ENCODE measurements around the gene PAX2. TPM values are rescaled to one million over a fixed set of nuclear protein-coding genes. Genes with fewer than 3 reads are reported as not detected.
A peak's percentile ranks its signal among the peaks of the same experiment; 100 is the strongest.

The PAX2 gene
- total RNA-seq, 1 donor from 2014 or later = not detected

DNA sequence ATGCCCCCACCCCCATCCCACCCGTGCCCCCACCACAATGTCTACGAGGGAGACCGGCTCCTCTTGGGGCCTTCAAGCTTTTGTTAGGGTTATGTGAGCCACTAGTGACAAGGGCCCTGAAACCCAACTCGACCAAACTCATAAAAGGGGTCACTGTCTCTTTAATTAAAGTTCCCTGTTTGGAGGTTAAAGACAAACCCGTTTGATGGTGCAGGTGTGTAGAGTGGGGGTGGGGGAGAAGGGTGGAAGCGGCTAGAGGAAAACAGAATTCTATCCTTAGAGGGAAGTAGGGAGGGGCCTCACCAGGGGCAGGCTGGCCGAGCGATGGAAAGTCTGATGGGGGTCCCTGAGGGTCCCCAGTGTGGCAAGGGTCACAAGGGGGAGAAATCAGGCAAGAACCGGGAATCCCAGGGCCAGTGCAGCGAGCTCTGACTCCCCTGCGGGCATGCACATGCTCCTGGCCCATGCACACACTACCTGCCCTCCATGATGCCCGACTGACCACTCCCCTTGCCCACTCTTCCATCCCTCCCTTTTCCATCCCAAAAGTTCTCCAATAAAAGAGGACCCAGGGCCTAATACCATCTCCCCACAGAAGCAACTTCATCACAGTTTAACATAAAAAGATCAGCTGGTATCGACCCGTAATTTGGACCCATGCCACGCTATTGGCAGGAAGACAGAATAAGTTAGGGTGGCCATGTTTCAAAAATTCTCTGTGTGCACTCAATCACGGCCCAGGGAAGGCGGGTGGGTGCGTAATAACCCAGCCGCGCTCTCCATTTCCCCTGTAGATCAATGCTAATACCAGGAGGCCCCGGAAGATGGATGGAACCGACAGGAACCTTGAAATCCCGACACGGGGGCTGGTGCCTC lies 131.4 kb downstream of the PAX2 start:
- Mint-ChIP-seq H3K36me3 (ENCODE audit: unreplicated experiment) (no peaks in the 10 kb centered on the region), H3K9me3 (ENCODE audit: unreplicated experiment) (peaks cover 4% of the 10 kb centered on the region), H3K4me3 (ENCODE audit: unreplicated experiment) (no peak overlapping the region), H3K27ac (ENCODE audit: unreplicated experiment) (no peak overlapping the region), H3K4me1 (ENCODE audit: low read depth, unreplicated experiment) (peaks cover 10% of the 10 kb centered on the region), H3K27me3 (ENCODE audit: unreplicated experiment) (peaks cover 10% of the 10 kb centered on the region)
- TF ChIP-seq, protein P1, sequence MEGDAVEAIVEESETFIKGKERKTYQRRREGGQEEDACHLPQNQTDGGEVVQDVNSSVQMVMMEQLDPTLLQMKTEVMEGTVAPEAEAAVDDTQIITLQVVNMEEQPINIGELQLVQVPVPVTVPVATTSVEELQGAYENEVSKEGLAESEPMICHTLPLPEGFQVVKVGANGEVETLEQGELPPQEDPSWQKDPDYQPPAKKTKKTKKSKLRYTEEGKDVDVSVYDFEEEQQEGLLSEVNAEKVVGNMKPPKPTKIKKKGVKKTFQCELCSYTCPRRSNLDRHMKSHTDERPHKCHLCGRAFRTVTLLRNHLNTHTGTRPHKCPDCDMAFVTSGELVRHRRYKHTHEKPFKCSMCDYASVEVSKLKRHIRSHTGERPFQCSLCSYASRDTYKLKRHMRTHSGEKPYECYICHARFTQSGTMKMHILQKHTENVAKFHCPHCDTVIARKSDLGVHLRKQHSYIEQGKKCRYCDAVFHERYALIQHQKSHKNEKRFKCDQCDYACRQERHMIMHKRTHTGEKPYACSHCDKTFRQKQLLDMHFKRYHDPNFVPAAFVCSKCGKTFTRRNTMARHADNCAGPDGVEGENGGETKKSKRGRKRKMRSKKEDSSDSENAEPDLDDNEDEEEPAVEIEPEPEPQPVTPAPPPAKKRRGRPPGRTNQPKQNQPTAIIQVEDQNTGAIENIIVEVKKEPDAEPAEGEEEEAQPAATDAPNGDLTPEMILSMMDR (IDR thresholded peaks at IDR 0.05; ENCODE audit: partially characterized antibody, unreplicated experiment) = no peak
- DNase-seq = no peak

DNA sequence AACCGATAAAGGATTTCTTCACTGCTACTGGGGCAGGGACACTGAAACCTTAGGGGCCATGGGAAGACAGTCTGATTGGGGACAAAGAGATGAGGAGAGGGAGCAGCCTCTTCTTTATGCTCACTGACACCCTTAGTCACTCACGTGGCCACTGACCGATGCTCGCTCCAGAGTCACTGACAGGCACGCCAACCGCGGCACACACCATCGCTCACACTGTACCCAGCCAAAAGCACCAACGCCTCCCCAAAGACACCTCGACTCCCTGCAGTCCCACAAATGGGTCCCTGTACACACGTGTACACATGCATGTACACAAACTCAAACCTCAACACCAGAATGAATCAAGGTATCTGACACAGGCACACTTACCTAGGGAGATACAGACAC lies 132.1 kb downstream of the PAX2 start:
- no peak for DNase-seq
- H3K27me3 Mint-ChIP-seq (ENCODE audit: unreplicated experiment) = peaks cover 12% of the 10 kb centered on the region

DNA sequence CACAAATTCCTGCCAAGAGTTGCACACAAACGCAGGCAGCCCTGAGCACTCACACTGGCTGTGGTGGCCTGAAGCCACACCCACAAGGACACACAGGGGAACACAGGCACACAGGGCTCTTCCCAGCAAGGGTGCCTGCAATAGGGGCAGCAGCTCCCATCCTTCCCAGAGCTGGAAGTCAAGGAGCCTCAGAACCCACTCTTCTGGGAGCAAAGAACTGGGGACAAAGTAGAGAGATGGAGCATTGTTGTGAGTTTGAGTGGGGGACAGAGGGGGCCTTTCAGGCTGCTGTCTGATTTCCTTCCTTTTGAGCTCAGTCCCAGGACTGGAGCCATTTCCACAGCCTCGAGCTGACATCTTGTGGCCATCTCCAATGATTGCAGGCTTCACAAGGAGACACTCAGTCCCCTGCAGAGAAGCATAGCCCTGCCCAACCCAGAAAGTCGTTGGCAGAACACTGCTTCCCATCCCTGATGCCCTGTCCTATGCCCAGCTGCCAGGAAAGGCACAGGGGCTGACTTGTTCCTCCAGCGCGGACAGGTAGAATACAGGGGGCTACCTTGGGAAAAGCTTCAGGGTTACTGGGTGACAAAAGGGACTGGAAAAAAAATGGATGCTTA lies 133.0 kb downstream of the PAX2 start:
- Mint-ChIP-seq H3K4me3 (ENCODE audit: unreplicated experiment) (no peak overlapping the region), H3K9me3 (ENCODE audit: unreplicated experiment) (peaks cover 3% of the 10 kb centered on the region), H3K4me1 (ENCODE audit: low read depth, unreplicated experiment) (peaks cover 20% of the 10 kb centered on the region), H3K36me3 (ENCODE audit: unreplicated experiment) (no peaks in the 10 kb centered on the region), H3K27ac (ENCODE audit: unreplicated experiment) (peak overlapping the region; percentile 56), H3K27me3 (ENCODE audit: unreplicated experiment) (peaks cover 13% of the 10 kb centered on the region)
- TF ChIP-seq, protein P1 (IDR thresholded peaks at IDR 0.05; ENCODE audit: partially characterized antibody, unreplicated experiment) = peak; percentile 61
- DNase-seq = peak; percentile 72

More for the DNA sequence above, 132.1 kb downstream of the PAX2 start:
- TF ChIP-seq, protein P1 (IDR thresholded peaks at IDR 0.05; ENCODE audit: partially characterized antibody, unreplicated experiment) = no peak
- H3K36me3 Mint-ChIP-seq (ENCODE audit: unreplicated experiment) = no peaks in the 10 kb centered on the region
- H3K4me1 Mint-ChIP-seq (ENCODE audit: low read depth, unreplicated experiment) = peaks cover 16% of the 10 kb centered on the region
- no peak overlapping the region for H3K27ac Mint-ChIP-seq (ENCODE audit: unreplicated experiment)
- peaks cover 4% of the 10 kb centered on the region for H3K9me3 Mint-ChIP-seq (ENCODE audit: unreplicated experiment)
- no peak overlapping the region for H3K4me3 Mint-ChIP-seq (ENCODE audit: unreplicated experiment)

Other genes starting within 250 kb of the PAX2 start
- 22.3 TPM for gene SEC31B, start 225.7 kb upstream of the PAX2 start, total RNA-seq (ENCODE audit: unreplicated experiment)
- gene NDUFB8, start 215.7 kb upstream of the PAX2 start, total RNA-seq (ENCODE audit: unreplicated experiment) = 284 TPM
- gene HIF1AN, start 209.6 kb upstream of the PAX2 start, total RNA-seq (ENCODE audit: unreplicated experiment) = 49.6 TPM
- 35.9 TPM for gene SLF2, start 167.4 kb downstream of the PAX2 start, total RNA-seq (ENCODE audit: unreplicated experiment)
- gene SEMA4G, start 223.9 kb downstream of the PAX2 start, total RNA-seq (ENCODE audit: unreplicated experiment) = 46.9 TPM
- 58.2 TPM for gene MRPL43, start 241.9 kb downstream of the PAX2 start, total RNA-seq (ENCODE audit: unreplicated experiment)
- 10.1 TPM for gene TWNK, start 242.0 kb downstream of the PAX2 start, total RNA-seq (ENCODE audit: unreplicated experiment)

All from glutamatergic neuron (in vitro differentiated cells).